ENCODE data around the gene DNMT3L.

GRCh38 chr21:44291936-44292811, 30.5 kb upstream of the DNMT3L start:
- no peak for TF ChIP-seq EP300 (IDR thresholded peaks at IDR 0.05; ENCODE audit: borderline replicate concordance)
- no peak for TF ChIP-seq MAX (IDR thresholded peaks at IDR 0.05)
- no peak for TF ChIP-seq TCF12 (IDR thresholded peaks at IDR 0.05; ENCODE audit: low read depth)
